ENCODE data around the gene HIP1R.
"Not testable (repeated sequence)": the region's sequence is repeated elsewhere in the genome, so short reads cannot be mapped to it uniquely, and the experiment has no call there.

HIP1R gene

GRCh38 chr12:122870163-122870842 lies 35.0 kb downstream of the HIP1R start:
- H3K27ac Mint-ChIP-seq: no peak overlapping the region
- H3K9me3 Mint-ChIP-seq: no peaks in the 10 kb centered on the region
- H3K4me3 Mint-ChIP-seq: no peak overlapping the region
- no peaks in the 10 kb centered on the region for H3K27me3 Mint-ChIP-seq
- peaks cover 11% of the 10 kb centered on the region for H3K36me3 Mint-ChIP-seq
- peaks cover 50% of the 10 kb centered on the region for H3K4me1 Mint-ChIP-seq

- no peaks in the 10 kb centered on the region for H3K9me3 Mint-ChIP-seq
- H3K4me1 Mint-ChIP-seq: peaks cover 58% of the 10 kb centered on the region
- peak overlapping the region; percentile 83 for H3K4me3 Mint-ChIP-seq
- no peak overlapping the region for H3K27ac Mint-ChIP-seq
- no peaks in the 10 kb centered on the region for H3K27me3 Mint-ChIP-seq
- peaks cover 11% of the 10 kb centered on the region for H3K36me3 Mint-ChIP-seq
Measured at GRCh38 chr12:122870867-122871664, 35.8 kb downstream of the HIP1R start.

- Mint-ChIP-seq H3K9me3 (no peaks in the 10 kb centered on the region), H3K4me3 (peak overlapping the region; percentile 83), H3K27me3 (no peaks in the 10 kb centered on the region), H3K27ac (peak overlapping the region; percentile 31), H3K36me3 (peaks cover 11% of the 10 kb centered on the region), H3K4me1 (peaks cover 68% of the 10 kb centered on the region)
Measured at GRCh38 chr12:122871851-122872780, 36.9 kb downstream of the HIP1R start.

GRCh38 chr12:122872815-122873361 lies 37.6 kb downstream of the HIP1R start:
- no peak overlapping the region for H3K27ac Mint-ChIP-seq
- H3K36me3 Mint-ChIP-seq: peaks cover 13% of the 10 kb centered on the region
- H3K4me1 Mint-ChIP-seq: peaks cover 76% of the 10 kb centered on the region
- no peaks in the 10 kb centered on the region for H3K9me3 Mint-ChIP-seq
- peak overlapping the region; percentile 11 for H3K4me3 Mint-ChIP-seq
- no peaks in the 10 kb centered on the region for H3K27me3 Mint-ChIP-seq

- no peaks in the 10 kb centered on the region for H3K9me3 Mint-ChIP-seq
- no peaks in the 10 kb centered on the region for H3K27me3 Mint-ChIP-seq
- no peak overlapping the region for H3K27ac Mint-ChIP-seq
- peaks cover 13% of the 10 kb centered on the region for H3K36me3 Mint-ChIP-seq
- peaks cover 82% of the 10 kb centered on the region for H3K4me1 Mint-ChIP-seq
- H3K4me3 Mint-ChIP-seq: peak overlapping the region; percentile 11
Measured at GRCh38 chr12:122873540-122873939, 38.3 kb downstream of the HIP1R start.

- Mint-ChIP-seq H3K4me3 (peak overlapping the region; percentile 59), H3K9me3 (no peaks in the 10 kb centered on the region), H3K4me1 (peaks cover 84% of the 10 kb centered on the region)
Measured at GRCh38 chr12:122874081-122874480, 38.8 kb downstream of the HIP1R start.

GRCh38 chr12:122875590-122876220 lies 40.4 kb downstream of the HIP1R start:
- Mint-ChIP-seq H3K4me1 (peaks cover 96% of the 10 kb centered on the region), H3K27me3 (no peaks in the 10 kb centered on the region), H3K27ac (no peak overlapping the region), H3K4me3 (peak overlapping the region; percentile 66), H3K9me3 (no peaks in the 10 kb centered on the region), H3K36me3 (peaks cover 4% of the 10 kb centered on the region)

More at GRCh38 chr12:122874081-122874480, 38.8 kb downstream of the HIP1R start:
- Mint-ChIP-seq H3K27me3 (no peaks in the 10 kb centered on the region), H3K36me3 (peaks cover 10% of the 10 kb centered on the region), H3K27ac (peak overlapping the region; percentile 57)

- H3K4me1 Mint-ChIP-seq: peaks cover 96% of the 10 kb centered on the region
- not testable (repeated sequence) for H3K9me3 Mint-ChIP-seq, H3K36me3 Mint-ChIP-seq, H3K27me3 Mint-ChIP-seq
- H3K27ac Mint-ChIP-seq: peak overlapping the region; percentile 56
- H3K4me3 Mint-ChIP-seq: peak overlapping the region; percentile 66
Measured at GRCh38 chr12:122876281-122876680, 41.0 kb downstream of the HIP1R start.

- Mint-ChIP-seq H3K27me3 (no peaks in the 10 kb centered on the region), H3K36me3 (peaks cover 3% of the 10 kb centered on the region), H3K27ac (peak overlapping the region; percentile 56), H3K9me3 (no peaks in the 10 kb centered on the region), H3K4me1 (peaks cover 96% of the 10 kb centered on the region), H3K4me3 (peak overlapping the region; percentile 9)
Measured at GRCh38 chr12:122876731-122877130, 41.5 kb downstream of the HIP1R start.

- no peak overlapping the region for H3K27ac Mint-ChIP-seq
- peak overlapping the region; percentile 47 for H3K4me3 Mint-ChIP-seq
- peaks cover 95% of the 10 kb centered on the region for H3K4me1 Mint-ChIP-seq
- peaks cover 3% of the 10 kb centered on the region for H3K36me3 Mint-ChIP-seq
- no peaks in the 10 kb centered on the region for H3K9me3 Mint-ChIP-seq
- H3K27me3 Mint-ChIP-seq: no peaks in the 10 kb centered on the region
Measured at GRCh38 chr12:122878780-122879612, 43.7 kb downstream of the HIP1R start.

GRCh38 chr12:122880155-122880667 lies 45.0 kb downstream of the HIP1R start:
- Mint-ChIP-seq H3K27me3 (no peaks in the 10 kb centered on the region), H3K36me3 (peaks cover 3% of the 10 kb centered on the region), H3K9me3 (no peaks in the 10 kb centered on the region), H3K4me3 (no peak overlapping the region), H3K27ac (no peak overlapping the region), H3K4me1 (peaks cover 97% of the 10 kb centered on the region)

GRCh38 chr12:122880668-122881067 lies 45.4 kb downstream of the HIP1R start:
- Mint-ChIP-seq H3K4me1 (peaks cover 93% of the 10 kb centered on the region), H3K4me3 (no peak overlapping the region), H3K27ac (no peak overlapping the region), H3K27me3 (no peaks in the 10 kb centered on the region), H3K36me3 (peaks cover 3% of the 10 kb centered on the region), H3K9me3 (no peaks in the 10 kb centered on the region)

- Mint-ChIP-seq H3K4me1 (peaks cover 90% of the 10 kb centered on the region), H3K36me3 (peaks cover 2% of the 10 kb centered on the region), H3K4me3 (peak overlapping the region; percentile 24), H3K27ac (no peak overlapping the region), H3K9me3 (peaks cover 6% of the 10 kb centered on the region), H3K27me3 (no peaks in the 10 kb centered on the region)
Measured at GRCh38 chr12:122882908-122883558, 47.8 kb downstream of the HIP1R start.

Data from activated naive CD4-positive, alpha-beta T cell treated with anti-CD3 and anti-CD28 coated beads, Interleukin-2, amount 50 U/mL, for 24 hours (primary cell).